HG03103 (cell line): ENCODE measurements around the gene PHC1.
A peak's percentile ranks its signal among the peaks of the same experiment; 100 is the strongest.
"Not testable (repeated sequence)": the region's sequence is repeated elsewhere in the genome, so short reads cannot be mapped to it uniquely, and the experiment has no call there.

Experiments used
- ATAC-seq: cut with Tn5 transposase; IDR thresholded peaks from one replicate; pipeline ENCODE4 v1.9.1; 2021; ENCODE audit warnings: low read depth; ENCODE audit not compliant: unreplicated experiment

Gene PHC1

GRCh38 chr12:8909752-8910151, 4.6 kb upstream of the PHC1 start:
- no peak for ATAC-seq

GRCh38 chr12:8911606-8912268, 2.6 kb upstream of the PHC1 start:
- ATAC-seq = no peak

- ATAC-seq = no peak
Measured at GRCh38 chr12:8912914-8913313, 1.4 kb upstream of the PHC1 start.

GRCh38 chr12:8913702-8914032, 642 bp upstream of the PHC1 start:
- no peak for ATAC-seq

DNA sequence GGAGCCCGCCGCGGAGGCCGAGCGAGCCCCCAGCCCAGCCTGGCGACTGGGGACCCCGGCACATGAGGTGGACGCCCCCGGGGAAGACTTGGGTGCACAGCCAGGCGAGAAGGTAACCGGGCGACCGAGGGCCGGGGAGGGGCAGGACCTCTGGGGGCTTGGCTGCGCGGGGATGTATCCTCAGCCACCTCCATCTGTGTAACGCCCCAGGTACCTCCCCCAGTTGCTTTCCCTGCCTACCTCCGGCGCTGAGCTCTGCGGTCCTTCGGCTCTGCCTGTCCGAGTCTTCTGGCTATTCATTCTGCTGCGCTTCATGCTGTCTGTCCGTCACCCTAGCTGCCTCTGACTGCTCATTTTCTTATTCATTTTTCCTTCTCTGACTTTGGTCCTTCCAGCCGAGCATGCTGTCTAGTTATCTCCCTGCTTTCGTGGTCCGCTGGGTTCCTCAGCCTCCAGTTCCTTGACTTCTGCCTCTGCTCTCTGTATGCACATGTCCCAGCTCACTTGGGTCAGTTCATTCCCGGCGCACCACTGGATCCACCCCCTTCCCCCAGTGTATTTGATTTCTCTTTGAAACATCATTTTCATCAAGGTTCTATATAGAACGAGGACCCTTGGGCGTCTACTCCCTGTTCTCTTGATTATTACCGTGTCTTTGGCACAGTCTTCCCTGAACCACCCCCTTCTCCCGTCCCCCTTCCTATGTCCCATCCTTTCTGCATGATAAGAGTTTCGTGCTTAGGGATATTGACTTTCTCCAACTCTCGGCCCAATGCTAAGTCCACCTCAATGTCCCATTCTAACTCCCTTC, 612 bp downstream of the PHC1 start:
- peak; percentile 58 for ATAC-seq

GRCh38 chr12:8916154-8916553, 1.8 kb downstream of the PHC1 start:
- ATAC-seq = no peak

DNA sequence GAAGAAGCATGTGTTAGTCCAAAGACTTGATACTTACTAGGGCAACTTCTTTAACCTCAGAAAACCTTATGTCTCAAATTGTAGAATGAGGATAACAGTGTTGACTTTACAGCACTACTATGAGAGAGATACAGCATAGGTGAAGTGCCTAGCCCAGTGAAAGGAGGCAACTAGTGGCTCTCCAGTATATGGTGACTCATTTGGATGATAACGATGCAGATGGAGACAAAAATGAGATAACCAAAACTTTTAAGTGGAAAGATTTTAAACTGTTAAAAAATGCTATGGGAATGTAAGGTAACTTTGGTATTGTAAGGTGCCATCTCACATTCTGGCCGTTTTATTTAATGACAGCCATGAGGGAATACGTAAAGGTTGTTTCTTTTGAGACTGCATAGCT, 2.7 kb downstream of the PHC1 start:
- ATAC-seq = no peak

- no peak for ATAC-seq
Measured at GRCh38 chr12:8917751-8918150, 3.4 kb downstream of the PHC1 start.

- ATAC-seq = not testable (repeated sequence)
Measured at GRCh38 chr12:8919643-8920042, 5.3 kb downstream of the PHC1 start.

DNA sequence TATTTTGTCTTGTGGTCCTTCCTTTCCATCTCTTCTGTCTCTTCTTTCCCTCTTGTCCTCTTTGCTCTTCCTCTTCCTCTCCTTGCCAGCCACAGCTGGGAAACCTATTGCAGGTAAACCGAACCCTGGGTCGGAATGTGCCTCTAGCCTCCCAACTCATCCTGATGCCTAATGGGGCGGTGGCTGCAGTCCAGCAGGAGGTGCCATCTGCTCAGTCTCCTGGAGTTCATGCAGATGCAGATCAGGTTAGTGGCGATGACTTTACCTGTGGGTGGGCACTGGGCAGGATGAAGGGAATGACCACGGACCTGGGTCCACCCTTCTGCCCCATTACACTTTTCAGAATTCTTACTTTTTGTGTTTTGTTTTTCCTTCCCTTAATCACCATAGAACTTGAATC, 8.2 kb downstream of the PHC1 start:
- no peak for ATAC-seq

GRCh38 chr12:8930655-8931323, 16.5 kb downstream of the PHC1 start:
- not testable (repeated sequence) for ATAC-seq

- not testable (repeated sequence) for ATAC-seq
Measured at GRCh38 chr12:8932464-8932863, 18.2 kb downstream of the PHC1 start.

GRCh38 chr12:8934080-8934479, 19.8 kb downstream of the PHC1 start:
- not testable (repeated sequence) for ATAC-seq

GRCh38 chr12:8936735-8937134, 22.4 kb downstream of the PHC1 start:
- no peak for ATAC-seq

DNA sequence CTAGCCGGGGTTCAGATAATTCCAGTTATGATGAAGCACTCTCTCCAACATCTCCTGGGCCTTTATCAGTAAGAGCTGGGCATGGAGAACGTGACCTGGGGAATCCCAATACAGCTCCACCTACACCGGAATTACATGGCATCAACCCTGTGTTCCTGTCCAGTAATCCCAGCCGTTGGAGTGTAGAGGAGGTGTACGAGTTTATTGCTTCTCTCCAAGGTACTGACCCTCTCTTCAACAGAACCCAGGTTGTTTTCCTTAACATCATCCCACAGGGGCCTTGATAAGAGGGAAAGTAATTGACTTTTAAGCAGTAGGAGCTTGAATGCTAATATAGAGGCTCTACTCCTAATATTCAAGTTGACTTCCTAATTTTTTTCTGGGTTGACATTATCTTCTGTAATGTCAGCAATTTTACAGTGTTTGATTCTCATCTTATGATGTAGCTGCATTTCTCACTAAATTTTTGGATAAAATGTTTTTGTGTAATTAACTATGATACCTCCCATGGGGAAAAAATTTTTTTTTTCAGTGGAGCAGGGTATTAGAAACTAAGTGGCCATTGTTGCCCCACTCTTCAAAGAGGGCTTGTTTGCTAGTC, 23.6 kb downstream of the PHC1 start:
- not testable (repeated sequence) for ATAC-seq

- no peak for ATAC-seq
Measured at GRCh38 chr12:8941691-8942478, 27.6 kb downstream of the PHC1 start.

- no peak for ATAC-seq
Measured at GRCh38 chr12:8943565-8944186, 29.4 kb downstream of the PHC1 start.

- no peak for ATAC-seq
Measured at GRCh38 chr12:8946733-8947132, 32.4 kb downstream of the PHC1 start.

- no peak for ATAC-seq
Measured at GRCh38 chr12:8947737-8948136, 33.4 kb downstream of the PHC1 start.

GRCh38 chr12:8948701-8949341, 34.5 kb downstream of the PHC1 start:
- ATAC-seq = no peak
